ENCODE results near the gene UGCG.
"Not testable (repeated sequence)": the region's sequence is repeated elsewhere in the genome, so short reads cannot be mapped to it uniquely, and the experiment has no call there.

UGCG gene

DNA sequence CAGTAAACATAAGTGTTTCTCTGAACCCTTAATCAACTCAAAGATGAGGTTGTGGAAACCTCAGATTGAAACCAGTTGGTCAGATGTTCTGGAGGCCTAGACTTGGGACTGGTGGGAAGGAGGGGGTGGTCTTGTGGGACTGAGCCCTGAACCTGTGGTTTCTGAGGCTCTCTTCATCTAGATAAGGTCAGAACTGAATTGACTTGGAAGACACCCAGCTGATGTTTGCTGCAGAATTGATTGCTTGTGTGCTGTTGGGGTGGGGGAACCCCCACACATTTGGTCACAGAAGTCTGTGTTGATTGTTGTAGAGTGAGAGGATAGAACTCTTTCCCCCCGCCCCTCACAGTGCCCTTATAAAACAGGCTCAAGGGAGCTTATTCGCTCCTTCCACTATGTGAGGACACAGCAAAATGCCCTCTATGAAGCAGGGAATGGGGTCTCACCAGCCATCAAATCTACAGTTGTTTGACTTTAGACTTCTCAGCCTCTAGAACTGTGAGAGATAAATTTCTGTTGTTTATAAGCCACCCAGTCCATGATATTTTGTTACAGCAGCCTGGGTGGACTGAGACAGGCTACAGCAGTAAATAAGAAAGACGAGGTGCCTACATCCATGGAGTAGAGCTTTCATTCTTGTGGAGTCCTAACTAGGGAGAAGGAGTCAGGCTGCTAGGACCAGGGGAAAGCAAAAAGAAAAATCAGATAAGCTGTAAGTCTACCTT, 25.7 kb upstream of the UGCG start:
- no peak overlapping the region for H3K4me3 ChIP-seq (replicated peaks; ENCODE audit: low read depth, low read length)
- H3K27me3 ChIP-seq (replicated peaks; ENCODE audit: control insufficient read depth, insufficient read depth, low read length), result no peaks in the 10 kb centered on the region
- H3K36me3 ChIP-seq (ENCODE audit: control insufficient read depth, insufficient read depth, low read length), result no peaks in the 10 kb centered on the region
- TF ChIP-seq, protein P1, sequence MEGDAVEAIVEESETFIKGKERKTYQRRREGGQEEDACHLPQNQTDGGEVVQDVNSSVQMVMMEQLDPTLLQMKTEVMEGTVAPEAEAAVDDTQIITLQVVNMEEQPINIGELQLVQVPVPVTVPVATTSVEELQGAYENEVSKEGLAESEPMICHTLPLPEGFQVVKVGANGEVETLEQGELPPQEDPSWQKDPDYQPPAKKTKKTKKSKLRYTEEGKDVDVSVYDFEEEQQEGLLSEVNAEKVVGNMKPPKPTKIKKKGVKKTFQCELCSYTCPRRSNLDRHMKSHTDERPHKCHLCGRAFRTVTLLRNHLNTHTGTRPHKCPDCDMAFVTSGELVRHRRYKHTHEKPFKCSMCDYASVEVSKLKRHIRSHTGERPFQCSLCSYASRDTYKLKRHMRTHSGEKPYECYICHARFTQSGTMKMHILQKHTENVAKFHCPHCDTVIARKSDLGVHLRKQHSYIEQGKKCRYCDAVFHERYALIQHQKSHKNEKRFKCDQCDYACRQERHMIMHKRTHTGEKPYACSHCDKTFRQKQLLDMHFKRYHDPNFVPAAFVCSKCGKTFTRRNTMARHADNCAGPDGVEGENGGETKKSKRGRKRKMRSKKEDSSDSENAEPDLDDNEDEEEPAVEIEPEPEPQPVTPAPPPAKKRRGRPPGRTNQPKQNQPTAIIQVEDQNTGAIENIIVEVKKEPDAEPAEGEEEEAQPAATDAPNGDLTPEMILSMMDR (IDR thresholded peaks at IDR 0.05; ENCODE audit: insufficient read depth, low read length, poor library complexity, severe bottlenecking), result no peak
- no peak for DNase-seq (ENCODE audit: extremely low read depth, insufficient read length)

DNA sequence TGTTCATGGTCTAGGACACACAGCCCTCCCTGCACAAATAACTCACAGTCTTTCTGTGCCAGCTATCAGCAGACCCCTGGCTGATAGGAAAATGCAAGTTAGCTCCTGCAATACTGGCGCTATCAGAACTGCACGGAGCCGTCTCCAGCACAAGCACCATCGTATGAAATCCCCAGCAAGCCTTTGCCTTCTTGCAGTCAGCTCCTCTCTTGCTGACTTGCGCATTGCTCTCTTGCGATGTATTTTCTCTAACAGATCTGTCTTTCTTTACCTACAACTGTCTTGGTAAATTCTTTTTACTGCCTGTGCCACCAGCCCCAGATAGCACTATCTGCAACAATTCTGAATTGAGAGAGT, 25.1 kb upstream of the UGCG start:
- H3K36me3 ChIP-seq (ENCODE audit: control insufficient read depth, insufficient read depth, low read length), result no peaks in the 10 kb centered on the region
- H3K4me3 ChIP-seq (replicated peaks; ENCODE audit: low read depth, low read length), result no peak overlapping the region
- H3K27me3 ChIP-seq (replicated peaks; ENCODE audit: control insufficient read depth, insufficient read depth, low read length), result no peaks in the 10 kb centered on the region
- DNase-seq (ENCODE audit: extremely low read depth, insufficient read length), result no peak
- TF ChIP-seq, protein P1 (IDR thresholded peaks at IDR 0.05; ENCODE audit: insufficient read depth, low read length, poor library complexity, severe bottlenecking), result no peak

DNA sequence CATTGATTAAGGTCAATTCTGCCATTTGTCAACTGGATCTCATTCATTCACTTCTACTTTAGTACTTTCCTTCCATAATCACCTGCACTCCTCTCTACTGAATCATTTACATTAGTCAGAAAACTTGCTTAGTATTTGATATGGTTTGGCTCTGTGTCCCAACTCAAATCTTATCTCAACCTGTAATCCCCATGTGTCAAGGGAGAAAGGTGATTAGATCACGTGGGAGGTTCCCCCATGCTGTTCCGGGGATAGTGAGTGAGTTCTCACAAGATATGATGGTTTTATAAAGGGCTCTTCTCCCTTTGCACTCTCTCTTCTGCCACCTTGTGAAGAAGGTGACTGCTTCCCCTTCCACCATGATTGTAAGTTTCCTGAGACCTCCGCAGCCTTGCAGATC, 23.7 kb upstream of the UGCG start:
- TF ChIP-seq, protein P1 (IDR thresholded peaks at IDR 0.05; ENCODE audit: insufficient read depth, low read length, poor library complexity, severe bottlenecking), result no peak
- no peaks in the 10 kb centered on the region for H3K27me3 ChIP-seq (replicated peaks; ENCODE audit: control insufficient read depth, insufficient read depth, low read length)
- H3K4me3 ChIP-seq (replicated peaks; ENCODE audit: low read depth, low read length), result no peak overlapping the region
- no peak for DNase-seq (ENCODE audit: extremely low read depth, insufficient read length)
- H3K36me3 ChIP-seq (ENCODE audit: control insufficient read depth, insufficient read depth, low read length), result no peaks in the 10 kb centered on the region

DNA sequence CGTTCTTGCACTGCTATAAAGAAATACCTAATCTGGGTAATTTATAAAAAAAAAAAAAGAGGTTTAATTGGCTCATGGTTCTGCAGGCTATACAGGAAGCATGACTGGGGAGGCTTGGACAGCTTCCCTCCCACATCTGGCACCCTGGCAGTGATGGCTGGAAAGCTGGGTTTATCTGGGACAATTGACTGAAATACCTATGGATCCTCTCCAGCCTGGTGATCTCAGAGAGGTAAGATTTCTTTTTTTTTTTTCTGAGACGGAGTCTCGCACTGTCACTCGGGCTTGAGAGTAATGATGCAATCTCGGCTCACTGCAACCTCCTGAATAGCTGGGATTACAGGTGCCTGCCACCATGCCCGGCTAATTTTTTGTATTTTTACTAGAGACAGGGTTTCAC, 22.7 kb upstream of the UGCG start:
- Histone ChIP-seq H3K27me3 (replicated peaks; ENCODE audit: control insufficient read depth, insufficient read depth, low read length) (no peaks in the 10 kb centered on the region), H3K4me3 (replicated peaks; ENCODE audit: low read depth, low read length) (no peak overlapping the region), H3K36me3 (ENCODE audit: control insufficient read depth, insufficient read depth, low read length) (no peaks in the 10 kb centered on the region)
- DNase-seq (ENCODE audit: extremely low read depth, insufficient read length), result no peak
- TF ChIP-seq, protein P1 (IDR thresholded peaks at IDR 0.05; ENCODE audit: insufficient read depth, low read length, poor library complexity, severe bottlenecking), result no peak

DNA sequence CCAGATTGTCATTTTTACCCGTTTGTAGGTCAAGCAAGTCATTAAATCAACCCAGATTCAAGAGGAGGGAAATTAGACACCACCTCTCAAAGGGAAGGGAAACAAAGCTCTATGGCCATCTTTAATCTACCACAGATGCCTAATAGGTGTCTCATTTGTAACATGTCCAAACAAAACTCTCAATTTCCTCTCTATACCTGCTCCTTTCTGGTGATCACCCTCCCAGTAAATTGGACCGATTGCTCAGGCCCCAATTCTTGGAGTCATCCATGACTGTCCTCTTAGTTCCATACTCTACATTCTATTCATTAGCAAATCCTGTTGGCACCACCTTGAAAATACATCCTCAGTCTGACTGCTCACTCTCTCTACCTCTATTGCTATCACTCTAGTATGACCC, 22.1 kb upstream of the UGCG start:
- TF ChIP-seq, protein P1 (IDR thresholded peaks at IDR 0.05; ENCODE audit: insufficient read depth, low read length, poor library complexity, severe bottlenecking), result no peak
- no peak overlapping the region for H3K4me3 ChIP-seq (replicated peaks; ENCODE audit: low read depth, low read length)
- H3K27me3 ChIP-seq (replicated peaks; ENCODE audit: control insufficient read depth, insufficient read depth, low read length), result no peaks in the 10 kb centered on the region
- DNase-seq (ENCODE audit: extremely low read depth, insufficient read length), result no peak
- H3K36me3 ChIP-seq (ENCODE audit: control insufficient read depth, insufficient read depth, low read length), result no peaks in the 10 kb centered on the region

DNA sequence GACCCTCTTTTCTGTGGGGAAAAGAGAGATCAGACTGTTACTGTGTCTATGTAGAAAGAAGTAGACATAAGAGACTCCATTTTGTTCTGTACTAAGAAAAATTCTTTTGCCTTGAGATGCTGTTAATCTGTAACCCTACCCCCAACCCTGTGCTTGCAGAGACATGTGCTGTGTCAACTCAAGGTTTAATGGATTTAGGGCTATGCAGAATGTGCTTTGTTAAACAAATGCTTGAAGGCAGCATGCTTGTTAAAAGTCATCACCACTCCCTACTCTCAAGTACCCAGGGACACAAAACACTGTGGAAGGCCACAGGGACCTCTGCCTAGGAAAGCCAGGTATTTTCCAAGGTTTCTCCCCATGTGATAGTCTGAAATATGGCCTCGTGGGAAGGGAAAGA, 21.3 kb upstream of the UGCG start:
- not testable (repeated sequence) for DNase-seq (ENCODE audit: extremely low read depth, insufficient read length); H3K27me3 ChIP-seq (replicated peaks; ENCODE audit: control insufficient read depth, insufficient read depth, low read length); H3K36me3 ChIP-seq (ENCODE audit: control insufficient read depth, insufficient read depth, low read length); H3K4me3 ChIP-seq (replicated peaks; ENCODE audit: low read depth, low read length)

DNA sequence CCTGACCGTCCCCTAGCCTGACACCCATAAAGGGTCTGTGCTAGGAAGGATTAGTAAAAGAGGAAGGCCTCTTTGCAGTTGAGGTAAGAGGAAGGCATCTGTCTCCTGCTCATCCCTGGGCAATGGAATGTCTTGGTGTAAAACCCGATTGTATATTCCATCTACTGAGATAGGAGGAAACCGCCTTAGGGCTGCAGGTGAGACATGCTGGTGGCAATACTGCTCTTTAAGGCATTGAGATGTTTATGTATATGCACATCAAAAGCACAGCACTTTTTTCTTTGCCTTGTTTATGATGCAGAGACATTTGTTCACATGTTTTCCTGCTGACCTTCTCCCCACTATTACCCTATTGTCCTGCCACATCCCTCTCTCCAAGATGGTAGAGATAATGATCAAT, 20.9 kb upstream of the UGCG start:
- H3K4me3 ChIP-seq (replicated peaks; ENCODE audit: low read depth, low read length); H3K36me3 ChIP-seq (ENCODE audit: control insufficient read depth, insufficient read depth, low read length); DNase-seq (ENCODE audit: extremely low read depth, insufficient read length); H3K27me3 ChIP-seq (replicated peaks; ENCODE audit: control insufficient read depth, insufficient read depth, low read length): not testable (repeated sequence)
